DOHH2 (cell line): ENCODE results near the gene LENG1.
"Not testable (repeated sequence)": the region's sequence is repeated elsewhere in the genome, so short reads cannot be mapped to it uniquely, and the experiment has no call there.

Experiments used
- H3F3A ChIP-seq: fragments of 200-600 bp; sonication (generic), shearing (Covaris generic); 2 replicates; pipeline ENCODE4 v1.6.0; 2016; ENCODE audit warnings: antibody characterized with exemption, mild to moderate bottlenecking; ENCODE audit not compliant: control insufficient read depth, insufficient read depth
- H3K27ac ChIP-seq: fragments of 200-600 bp; sonication (generic); 2 replicates; pipeline ENCODE4 v1.5.1; 2014; ENCODE audit warnings: low read depth, mild to moderate bottlenecking, low read length, moderate library complexity
- H3K27me3 ChIP-seq: fragments of 200-600 bp; sonication (generic); 2 replicates; pipeline ENCODE4 v1.6.1; 2014; ENCODE audit warnings: mild to moderate bottlenecking, low read length, mixed read lengths; ENCODE audit not compliant: control insufficient read depth
- H3K36me3 ChIP-seq: fragments of 200-600 bp; sonication (generic); 2 replicates; pipeline ENCODE4 v1.6.1; 2014; ENCODE audit warnings: mild to moderate bottlenecking, low read length, moderate library complexity, mixed read lengths; ENCODE audit not compliant: control insufficient read depth
- H3K4me1 ChIP-seq: fragments of 200-600 bp; sonication (generic); 2 replicates; pipeline ENCODE4 v1.6.1; 2014; ENCODE audit warnings: mild to moderate bottlenecking, low read length, mixed read lengths; ENCODE audit not compliant: control insufficient read depth
- H3K4me2 ChIP-seq: fragments of 200-600 bp; sonication (generic); 2 replicates; pipeline ENCODE4 v1.6.0; 2014; ENCODE audit warnings: mild to moderate bottlenecking, low read length, moderate library complexity
- H3K4me3 ChIP-seq: fragments of 200-600 bp; sonication (generic); 2 replicates; pipeline ENCODE4 v1.5.1; 2014; ENCODE audit warnings: mild to moderate bottlenecking, low read length, mixed read lengths
- H3K79me2 ChIP-seq: fragments of 200-600 bp; sonication (generic); 2 replicates; pipeline ENCODE4 v1.6.1; 2014; ENCODE audit warnings: mild to moderate bottlenecking, low read length, mixed read lengths; ENCODE audit not compliant: control insufficient read depth
- H3K9me2 ChIP-seq: fragments of 200-600 bp; sonication (generic); replicated peaks from 2 replicates; pipeline ENCODE4 v1.6.1; 2014; ENCODE audit warnings: mild to moderate bottlenecking, low read length, mixed read lengths; ENCODE audit not compliant: control insufficient read depth
- H3K9me3 ChIP-seq: fragments of 200-600 bp; sonication (generic); 2 replicates; pipeline ENCODE4 v1.6.1; 2014; ENCODE audit warnings: antibody characterized with exemption, low read length, mixed read lengths; ENCODE audit not compliant: control insufficient read depth, insufficient read depth
- H4K20me1 ChIP-seq: fragments of 200-600 bp; sonication (generic); 2 replicates; pipeline ENCODE4 v1.6.0; 2014; ENCODE audit warnings: low read depth, mild to moderate bottlenecking, antibody characterized with exemption, low read length, moderate library complexity; ENCODE audit not compliant: control insufficient read depth, insufficient read depth
- CTCF ChIP-seq: fragments of 200-600 bp; sonication (generic); IDR thresholded peaks from one replicate; pipeline ENCODE4 v1.5.1; 2014; ENCODE audit warnings: antibody characterized with exemption, mild to moderate bottlenecking, low read depth, low read length; ENCODE audit not compliant: poor library complexity, severe bottlenecking
- EZH2phosphoT487 ChIP-seq: fragments of 200-600 bp; sonication (generic); IDR thresholded peaks from 2 replicates; pipeline ENCODE4 v1.6.1; 2017; ENCODE audit warnings: borderline replicate concordance, mild to moderate bottlenecking, antibody characterized with exemption, low read length, moderate library complexity, mixed read lengths

LENG1 gene

DNA sequence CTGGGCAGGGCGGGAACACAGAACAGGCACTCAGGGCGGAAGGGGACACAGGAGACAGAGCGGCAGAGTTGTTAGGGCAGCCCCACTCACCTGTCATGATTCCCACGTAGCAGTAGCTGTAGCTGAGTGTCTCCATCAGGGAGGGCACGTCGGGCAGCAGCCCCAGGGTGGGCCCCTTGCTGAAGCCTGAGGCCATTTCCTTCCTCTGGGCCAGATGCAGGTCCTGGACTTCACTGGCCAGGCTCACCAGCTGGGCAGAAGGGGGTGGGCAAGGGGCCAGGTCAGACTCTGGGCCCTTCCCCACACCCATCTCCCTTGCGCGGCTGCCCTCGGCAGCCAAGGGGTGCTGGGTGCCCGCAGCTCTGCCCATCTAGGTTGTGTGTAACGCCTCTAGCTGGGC is 23.9 kb upstream of the LENG1 start:
- H4K20me1 ChIP-seq, result peaks cover 10% of the 10 kb centered on the region; the same call in 1 of the 2 replicates
- H3K4me3 ChIP-seq, result no peak overlapping the region
- peaks cover 10% of the 10 kb centered on the region for H3K79me2 ChIP-seq

DNA sequence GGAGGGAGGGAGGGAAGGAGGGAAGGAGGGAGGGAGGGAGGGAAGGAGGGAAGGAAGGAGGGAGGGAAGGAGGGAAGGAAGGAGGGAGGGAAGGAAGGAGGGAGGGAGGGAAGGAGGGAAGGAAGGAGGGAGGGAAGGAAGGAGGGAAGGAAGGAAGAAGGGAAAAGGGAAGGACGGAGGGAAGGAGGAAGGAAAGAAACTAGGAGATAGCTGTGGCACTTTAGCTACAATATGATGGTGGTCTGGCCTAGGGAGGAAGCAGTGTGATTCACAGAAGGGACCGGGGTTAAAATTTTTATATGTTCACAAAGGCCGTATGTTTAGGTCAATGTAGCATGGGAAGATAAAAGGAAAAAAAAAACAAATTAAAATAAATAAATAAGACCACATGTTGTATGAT is 22.4 kb upstream of the LENG1 start:
- not testable (repeated sequence) for H3K4me2 ChIP-seq, H3K27me3 ChIP-seq, H3K9me3 ChIP-seq, H3F3A ChIP-seq, H3K4me3 ChIP-seq, H3K79me2 ChIP-seq, H3K27ac ChIP-seq, H4K20me1 ChIP-seq, H3K9me2 ChIP-seq
- Histone ChIP-seq H3K36me3 (peaks cover 13% of the 10 kb centered on the region; the same call in 1 of the 2 replicates), H3K4me1 (peaks cover 13% of the 10 kb centered on the region)

More for the DNA sequence above, 23.9 kb upstream of the LENG1 start:
- no peak overlapping the region for H3K4me2 ChIP-seq
- H3K4me1 ChIP-seq, result peaks cover 20% of the 10 kb centered on the region
- no peak for TF ChIP-seq EZH2phosphoT487
- no peak for TF ChIP-seq CTCF
- no peak overlapping the region for H3K27ac ChIP-seq
- no peaks in the 10 kb centered on the region for H3K9me3 ChIP-seq
- H3F3A ChIP-seq, result peaks cover 6% of the 10 kb centered on the region; the same call in 1 of the 2 replicates
- peaks cover 11% of the 10 kb centered on the region; the same call in 1 of the 2 replicates for H3K36me3 ChIP-seq
- no peaks in the 10 kb centered on the region for H3K27me3 ChIP-seq
- no peaks in the 10 kb centered on the region for H3K9me2 ChIP-seq

DNA sequence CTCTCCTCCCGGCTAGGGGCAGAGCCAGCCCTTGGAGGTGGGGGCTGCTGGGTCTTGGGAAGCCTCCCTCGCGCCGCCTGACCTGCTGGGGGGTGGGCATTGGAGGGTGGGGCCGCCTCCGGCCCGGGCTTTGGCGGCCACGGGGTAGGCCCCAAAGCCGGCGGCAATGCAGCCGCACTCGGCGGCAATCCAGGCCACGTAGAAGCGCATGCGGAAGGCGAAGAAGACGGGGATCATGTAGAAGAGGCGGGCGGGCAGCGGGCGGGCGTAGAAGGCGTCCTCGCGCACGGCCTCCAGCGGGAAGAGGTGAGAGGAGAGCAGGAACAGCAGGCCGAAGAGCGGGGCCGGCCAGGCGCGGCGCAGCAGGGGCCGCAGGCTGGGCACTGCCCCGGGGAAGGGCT is 21.2 kb upstream of the LENG1 start:
- no peaks in the 10 kb centered on the region for H3K9me3 ChIP-seq
- no peaks in the 10 kb centered on the region for H3K27me3 ChIP-seq
- H4K20me1 ChIP-seq, result 0 out of 2 replicates have a peak, but pooled peaks cover 8% of the 10 kb centered on the region
- peaks cover 13% of the 10 kb centered on the region for H3K4me1 ChIP-seq
- H3F3A ChIP-seq, result peaks cover 6% of the 10 kb centered on the region; the same call in 1 of the 2 replicates
- no peaks in the 10 kb centered on the region for H3K9me2 ChIP-seq
- no peak overlapping the region for H3K4me3 ChIP-seq
- no peak overlapping the region for H3K4me2 ChIP-seq
- H3K79me2 ChIP-seq, result no peaks in the 10 kb centered on the region
- TF ChIP-seq EZH2phosphoT487, result no peak
- TF ChIP-seq CTCF, result no peak
- H3K27ac ChIP-seq, result no peak overlapping the region
- peaks cover 11% of the 10 kb centered on the region; the same call in 1 of the 2 replicates for H3K36me3 ChIP-seq

GRCh38 chr19:54179921-54180461 is 20.5 kb upstream of the LENG1 start:
- H3K27me3 ChIP-seq, result no peaks in the 10 kb centered on the region
- no peak overlapping the region for H3K27ac ChIP-seq
- no peaks in the 10 kb centered on the region for H3K79me2 ChIP-seq
- H3K4me1 ChIP-seq, result peaks cover 13% of the 10 kb centered on the region
- H3K9me2 ChIP-seq, result no peaks in the 10 kb centered on the region
- H3K4me2 ChIP-seq, result 0 out of 2 replicates have a peak overlapping the region, but pooled peaks have one; percentile 9
- no peaks in the 10 kb centered on the region for H3K9me3 ChIP-seq
- peaks cover 6% of the 10 kb centered on the region; the same call in 1 of the 2 replicates for H3F3A ChIP-seq
- peaks cover 11% of the 10 kb centered on the region; the same call in 1 of the 2 replicates for H3K36me3 ChIP-seq
- H4K20me1 ChIP-seq, result 0 out of 2 replicates have a peak, but pooled peaks cover 8% of the 10 kb centered on the region
- TF ChIP-seq CTCF (peak; percentile 73), EZH2phosphoT487 (no peak)
- no peak overlapping the region for H3K4me3 ChIP-seq
